LNCaP clone FGC (cell line): ENCODE results near the gene SH3D19.

ENCODE experiments used
- DNase-seq: peaks from one replicate; pipeline ENCODE4 v3.0.0-alpha.2; 2011; ENCODE audit warnings: low read depth
- H3K4me3 ChIP-seq: 2 replicates; pipeline ENCODE4 v1.5.1; 2011; ENCODE audit warnings: mild to moderate bottlenecking, low read depth, low read length, control low read depth
- CTCF ChIP-seq: IDR thresholded peaks from 2 replicates; pipeline ENCODE4 v1.5.1; 2012; ENCODE audit warnings: mild to moderate bottlenecking; ENCODE audit not compliant: control insufficient read depth, insufficient read depth; ENCODE audit errors: extremely low read depth

The SH3D19 gene

DNA sequence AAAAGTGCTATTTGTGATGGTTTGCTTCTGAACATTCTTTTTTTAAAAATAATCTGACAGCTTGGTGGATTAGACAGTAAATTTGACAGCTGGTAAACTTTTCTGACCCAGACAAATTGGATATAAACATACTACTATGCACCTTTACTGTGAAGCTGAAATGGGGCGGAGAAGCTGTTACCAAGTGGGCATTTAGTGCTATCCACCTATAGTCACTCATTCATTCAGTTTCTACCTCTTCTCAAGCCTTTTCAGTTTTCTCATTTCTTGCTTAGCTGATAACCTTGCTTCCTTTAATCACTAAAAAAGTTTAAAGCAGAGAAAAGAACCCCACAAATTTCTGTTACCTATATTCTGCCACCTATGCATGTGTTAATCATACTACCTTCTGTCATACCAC, 220.8 kb downstream of the SH3D19 start:
- no peak for TF ChIP-seq CTCF
- DNase-seq: no peak
- H3K4me3 ChIP-seq: no peak overlapping the region

DNA sequence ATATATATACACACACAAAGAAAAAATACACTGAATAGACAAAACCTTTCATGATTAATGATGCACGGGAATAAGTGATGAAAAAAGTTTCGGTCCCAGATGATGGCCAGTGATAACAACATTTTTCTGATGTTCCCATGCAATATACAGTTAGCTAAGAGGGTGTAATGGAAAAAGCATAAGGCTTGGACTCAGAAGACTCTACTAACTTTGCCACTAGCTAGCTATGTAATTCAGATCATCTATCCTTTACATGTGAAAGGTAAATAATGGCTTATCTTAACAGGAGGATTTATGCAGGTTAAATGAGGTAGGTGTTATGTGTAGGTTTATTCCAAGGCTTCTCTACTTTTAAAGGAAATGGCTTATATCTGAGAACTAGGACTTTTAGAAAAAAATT, 221.6 kb downstream of the SH3D19 start:
- TF ChIP-seq CTCF: no peak
- H3K4me3 ChIP-seq: no peak overlapping the region
- DNase-seq: no peak

DNA sequence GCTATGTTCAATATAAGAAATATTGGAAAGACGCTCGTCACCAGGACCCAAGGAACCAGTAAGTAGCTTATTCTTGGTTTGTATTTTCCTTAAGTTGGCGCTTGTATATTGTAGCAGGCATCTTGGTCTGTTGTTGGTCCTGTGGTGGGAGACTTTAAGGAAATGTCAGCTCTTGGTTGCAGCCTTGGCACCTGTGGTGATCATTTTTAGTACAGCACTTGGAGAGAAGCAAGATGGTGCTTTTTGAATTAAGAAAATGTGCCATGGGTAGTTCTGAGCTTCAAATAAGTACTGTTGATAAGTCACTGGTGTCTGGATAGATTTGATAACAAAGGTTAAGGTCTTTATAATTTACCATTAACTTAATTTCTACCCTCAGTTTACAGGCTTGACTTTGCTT, 224.9 kb downstream of the SH3D19 start:
- peak overlapping the region; percentile 94 for H3K4me3 ChIP-seq
- no peak for TF ChIP-seq CTCF
- no peak for DNase-seq

DNA sequence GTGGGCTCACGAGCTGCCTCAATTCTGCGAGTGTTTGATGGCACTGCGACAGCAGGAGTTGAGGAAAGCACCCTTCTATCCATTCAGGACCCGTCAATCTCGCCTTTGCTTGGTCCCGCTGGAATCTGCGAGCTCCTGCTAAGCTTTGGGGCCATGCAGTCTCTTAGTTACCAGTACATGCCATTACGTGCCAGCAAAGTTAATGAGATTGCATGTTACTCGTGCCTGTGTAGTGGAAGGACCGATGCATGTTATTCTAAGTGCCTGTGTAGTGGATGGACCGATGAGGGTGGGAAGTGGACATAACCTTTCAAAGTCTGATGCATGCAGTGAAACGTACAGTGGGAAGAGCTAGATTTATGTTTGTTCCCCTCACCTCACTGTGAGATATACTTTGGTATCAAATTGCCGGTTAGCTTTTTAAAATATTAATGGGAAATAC, 225.4 kb downstream of the SH3D19 start:
- TF ChIP-seq CTCF: no peak
- DNase-seq: no peak
- H3K4me3 ChIP-seq: peak overlapping the region; percentile 94

DNA sequence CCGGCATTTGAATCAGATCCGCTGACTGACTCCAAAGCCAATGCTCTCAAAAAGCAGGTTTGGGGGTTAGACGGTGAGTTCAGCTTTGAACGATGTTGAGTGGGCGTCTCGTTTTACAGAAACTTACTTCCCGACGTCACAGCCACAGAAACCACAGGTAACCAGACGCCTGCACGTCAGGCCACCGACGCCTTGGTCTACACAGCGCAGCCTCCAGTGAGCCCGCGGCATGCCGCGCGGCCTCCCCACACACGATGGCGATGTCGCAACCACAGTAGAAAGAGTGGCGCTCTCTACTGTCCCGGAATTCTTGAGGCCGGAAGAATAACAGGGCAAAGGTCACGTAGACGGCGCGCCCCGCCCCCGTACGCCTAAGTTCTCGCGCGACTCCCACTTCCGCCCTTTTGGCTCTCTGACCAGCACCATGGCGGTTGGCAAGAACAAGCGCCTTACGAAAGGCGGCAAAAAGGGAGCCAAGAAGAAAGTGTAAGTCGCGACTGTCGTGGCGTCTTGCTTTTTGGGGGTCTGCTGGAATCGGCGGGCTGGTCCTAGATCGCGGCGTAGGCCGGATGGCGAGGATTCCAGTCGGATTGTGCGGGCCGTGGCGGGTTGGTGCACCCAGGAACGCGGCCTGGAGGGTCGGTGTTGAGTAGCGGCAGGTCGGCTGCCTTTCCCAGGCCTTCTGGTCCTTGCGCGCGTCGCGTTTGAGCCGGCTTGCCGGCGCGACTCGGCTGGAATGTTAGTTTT, 226.0 kb downstream of the SH3D19 start, which contains the start of gene RPS3A:
TSS of gene RPS3A (plus strand) at position 400 of the 747 bp plus-strand sequence. CDS start at position 425, 25 bp downstream.
- peak; percentile 95 for DNase-seq
- peak; percentile 91 for TF ChIP-seq CTCF
- peak within 1 kb of the TSS; percentile 94 for H3K4me3 ChIP-seq

DNA sequence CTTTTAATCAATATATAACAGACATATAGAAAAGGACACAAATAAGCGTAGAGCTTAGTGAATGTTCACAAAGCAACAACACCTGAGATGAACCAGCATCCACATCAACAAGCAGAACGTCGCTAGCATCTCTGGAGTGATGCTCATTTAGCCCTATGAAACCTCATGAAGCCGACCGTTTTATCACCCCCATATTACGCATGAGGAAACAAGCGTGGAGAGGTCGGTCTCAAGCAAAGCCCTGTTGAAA, 226.5 kb downstream of the SH3D19 start:
- no peak for DNase-seq
- peak overlapping the region; percentile 94 for H3K4me3 ChIP-seq
- no peak for TF ChIP-seq CTCF

DNA sequence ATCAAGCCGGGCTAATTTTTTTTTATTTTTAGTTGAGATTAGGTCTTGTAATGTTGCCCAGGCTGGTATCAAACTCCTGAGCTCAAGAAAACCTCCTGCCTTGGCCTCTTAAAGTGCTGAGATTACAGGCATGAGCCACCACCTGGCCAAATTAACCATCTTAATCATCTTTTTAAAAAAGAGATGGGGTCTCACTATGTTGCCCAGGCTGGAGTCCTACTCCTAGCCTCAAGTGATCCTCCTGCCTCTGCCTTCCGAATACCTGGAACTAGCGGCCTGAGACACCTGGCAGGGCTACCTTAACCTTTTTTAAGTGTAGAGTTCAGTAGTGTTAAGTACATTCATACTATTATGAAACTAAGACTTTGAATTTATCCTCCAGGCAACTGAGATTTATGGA, 227.6 kb downstream of the SH3D19 start:
- no peak for TF ChIP-seq CTCF
- no peak overlapping the region for H3K4me3 ChIP-seq
- no peak for DNase-seq
